HepG2 (cell line): ENCODE data around the gene ARHGAP33. TPM values are rescaled to one million over a fixed set of nuclear protein-coding genes. Genes with fewer than 3 reads are reported as not detected.

Source experiments
- ATAC-seq: fragments of 200-7000 bp; cut with Tn5 transposase; 3 replicates; pipeline ENCODE4 v1.9.1; 2020; ENCODE audit warnings: mild to moderate bottlenecking, moderate library complexity
- BruUV-seq: library from RNA; stranded (reverse); fragments of 400-500 nt; replicated peaks from 2 replicates; lab custom pipeline; 2021; lab: Mats Ljungman, UMichigan
- CTCF ChIA-PET: fragments of 300-600 bp; formaldehyde crosslinking; extraction: SDS; loops from one replicate; lab custom pipeline; 2021; ENCODE audit warnings: low total read pairs, inconsistent platforms, low intra/inter-chr PET ratio; lab: Yijun Ruan, JAX
- POLR2A ChIA-PET: fragments of 350-600 bp; sonication (Branson Sonifier 250); formaldehyde crosslinking; loops from one replicate; lab custom pipeline; 2020; ENCODE audit warnings: antibody characterized with exemption, inconsistent platforms; lab: Yijun Ruan, JAX
- DNase-seq: peaks from one replicate; pipeline ENCODE4 v3.0.0-alpha.2; 2015; ENCODE audit warnings: low spot score
- FAIRE-seq: peaks from 3 replicates; lab custom pipeline; 2011; peaks lifted over from hg19 to GRCh38; lab: Jason Lieb, UNC
- H2AFZ ChIP-seq: one replicate; pipeline ENCODE4 v1.6.1; 2011; ENCODE audit warnings: low read length, inconsistent platforms
- H3K27ac ChIP-seq: fragments of 300-600 bp; 3 replicates; pipeline ENCODE4 v1.8.0; 2011; ENCODE audit warnings: mixed run types, mild to moderate bottlenecking, mixed read lengths, low read length, inconsistent platforms; ENCODE audit not compliant: insufficient read depth; ENCODE audit errors: extremely low read length
- H3K27me3 ChIP-seq, 2 experiments: fragments of 200-600 bp in 1 of 2; 2 replicates in 1 of 2; 3 replicates in 1 of 2; pipeline versions ENCODE4 v1.6.0 to v1.8.0; 2011; ENCODE audit warnings: low read length in 2 of 2, mild to moderate bottlenecking in 2 of 2, moderate library complexity in 2 of 2, inconsistent platforms in 1 of 2; ENCODE audit not compliant: insufficient read depth in 2 of 2, control insufficient read depth in 1 of 2
- H3K36me3 ChIP-seq, 2 experiments: fragments of 200-600 bp in 1 of 2; replicated peaks in 1 of 2; 2 replicates in 1 of 2; 3 replicates in 1 of 2; pipeline versions ENCODE4 v1.5.1 to v1.8.0; 2011; ENCODE audit warnings: low read length in 2 of 2, inconsistent platforms in 1 of 2; ENCODE audit not compliant: insufficient read depth in 2 of 2, control insufficient read depth in 1 of 2
- H3K4me1 ChIP-seq: 2 replicates; pipeline ENCODE4 v1.5.1; 2012; ENCODE audit warnings: low read length, inconsistent platforms; ENCODE audit not compliant: insufficient read depth
- H3K4me2 ChIP-seq: 2 replicates; pipeline ENCODE4 v1.6.0; 2011; ENCODE audit warnings: low read depth, low read length, inconsistent platforms
- H3K4me3 ChIP-seq, 3 experiments: fragments of 200-600 bp in 1 of 3; sonication (generic), shearing (Covaris generic) in 1 of 3; replicated peaks in 1 of 3; 2 replicates each; pipeline ENCODE4 v1.5.1; 2011 to 2016; ENCODE audit warnings: low read length in 3 of 3, inconsistent platforms in 2 of 3, low read depth in 2 of 3, mild to moderate bottlenecking in 2 of 3, control low read depth in 1 of 3, mixed read lengths in 1 of 3; ENCODE audit not compliant: insufficient read depth in 1 of 3
- H3K79me2 ChIP-seq: one replicate; pipeline ENCODE4 v1.6.1; 2011; ENCODE audit warnings: low read length, inconsistent platforms; ENCODE audit not compliant: insufficient read depth
- H3K9ac ChIP-seq: 2 replicates; pipeline ENCODE4 v1.6.0; 2011; ENCODE audit warnings: mild to moderate bottlenecking, low read depth, low read length, inconsistent platforms; ENCODE audit not compliant: insufficient read depth
- H3K9me3 ChIP-seq: 2 replicates; pipeline ENCODE4 v1.5.1; 2012; ENCODE audit warnings: mild to moderate bottlenecking, low read length
- H4K20me1 ChIP-seq: 2 replicates; pipeline ENCODE4 v1.6.0; 2011; ENCODE audit warnings: inconsistent platforms, mild to moderate bottlenecking, low read length, moderate library complexity; ENCODE audit not compliant: insufficient read depth
- ATAD3A ChIP-seq: sonication (generic); formaldehyde crosslinking; IDR thresholded peaks from 2 replicates; pipeline ENCODE4 v1.4.0; 2020; ENCODE audit warnings: missing genetic modification reagents
- BRD4 ChIP-seq: sonication (generic); formaldehyde crosslinking; IDR thresholded peaks from 2 replicates; pipeline ENCODE4 v1.4.0; 2020; ENCODE audit warnings: missing genetic modification reagents
- CHD2 ChIP-seq: IDR thresholded peaks from 2 replicates; pipeline ENCODE4 v1.6.1; 2011; ENCODE audit warnings: low read depth, low read length, improper control_type of control experiment
- CREB3 ChIP-seq: sonication (generic); formaldehyde crosslinking; IDR thresholded peaks from 2 replicates; pipeline ENCODE4 v1.5.0; 2020; ENCODE audit warnings: missing genetic modification reagents
- EED ChIP-seq: sonication (generic); formaldehyde crosslinking; IDR thresholded peaks from 2 replicates; pipeline ENCODE4 v1.5.0; 2020; ENCODE audit warnings: mild to moderate bottlenecking, missing genetic modification reagents
- GZF1 ChIP-seq: sonication (generic); formaldehyde crosslinking; IDR thresholded peaks from 2 replicates; pipeline ENCODE4 v1.5.1; 2020; ENCODE audit warnings: mild to moderate bottlenecking, missing genetic modification reagents
- HBP1 ChIP-seq: IDR thresholded peaks from 2 replicates; pipeline ENCODE4 v1.6.1; 2016; ENCODE audit warnings: low read depth, control low read depth
- PRDM10 ChIP-seq: sonication (generic); formaldehyde crosslinking; IDR thresholded peaks from 2 replicates; pipeline ENCODE4 v1.4.0; 2020; ENCODE audit warnings: low read depth, missing genetic modification reagents
- PRMT3 ChIP-seq: sonication (generic); formaldehyde crosslinking; IDR thresholded peaks from 2 replicates; pipeline ENCODE4 v1.8.1; 2022; ENCODE audit warnings: low read depth, mild to moderate bottlenecking, moderate library complexity, missing genetic modification reagents, borderline replicate concordance
- RNF219 ChIP-seq: sonication (generic); formaldehyde crosslinking; IDR thresholded peaks from 2 replicates; pipeline ENCODE4 v1.5.0; 2020; ENCODE audit warnings: mild to moderate bottlenecking, missing genetic modification reagents
- THYN1 ChIP-seq: sonication (generic); formaldehyde crosslinking; IDR thresholded peaks from 2 replicates; pipeline ENCODE4 v1.8.1; 2023; ENCODE audit warnings: low read depth, mild to moderate bottlenecking, moderate library complexity, missing genetic modification reagents, borderline replicate concordance
- ZNF589 ChIP-seq: sonication (generic); formaldehyde crosslinking; conservative IDR thresholded peaks from 2 replicates; pipeline ENCODE4 v1.8.0; 2022; ENCODE audit warnings: mild to moderate bottlenecking, moderate library complexity, missing genetic modification reagents
- WGBS: methylation state at CpG from one replicate; pipeline ENCODE4 v1.1.6; 2017; ENCODE audit warnings: low lambda C conversion rate; 5-methylcytosine and 5-hydroxymethylcytosine counted together
- in situ Hi-C: cut with HindIII; loops from 2 replicates; pipeline ENCODE4 v1.10.0; 2017; ENCODE audit warnings: low pct_unique_long_range_greater_than_20kb; ENCODE audit not compliant: extremely low pct_ligation_motif_present
- intact Hi-C: fragments of 100-400 bp; cut with micrococcal nuclease; formaldehyde crosslinking; loops from one replicate; pipeline ENCODE4 v1.10.0; 2022; ENCODE audit not compliant: unreplicated experiment
- polyA plus RNA-seq, 8 experiments: library from polyadenylated mRNA; depleted of rRNA in 3 of 8; stranded (reverse) in 7 of 8; unstranded in 1 of 8; fragments of >200 nt; fragmentation: Illumina TruSeq in 4 of 8; extraction: Trizol in 4 of 8; gene quantifications; 2 replicates each; pipeline versions ENCODE4 v1.2.1 to v1.2.3, GENCODE V29; 2011 to 2016; ENCODE audit warnings: low read depth in 4 of 8, missing spikeins in 1 of 8, mixed read lengths in 1 of 8; ENCODE audit not compliant: insufficient read depth in 1 of 8
- total RNA-seq, 5 experiments: library from RNA; depleted of rRNA; stranded (reverse); fragments of >200 nt; fragmentation: Illumina TruSeq; extraction: Trizol; gene quantifications; 2 replicates each; pipeline ENCODE4 v1.2.3, GENCODE V29; 2016; ENCODE audit warnings: low read depth in 1 of 5

ARHGAP33 gene
- total and polyA plus RNA-seq, 2 of the 13 experiments (the other 11 are each of a cell fraction or from before 2014, with no cell fraction given), result 1.3 to 2.7 TPM

GRCh38 chr19:35784503-35785338 is 9.4 kb downstream of the ARHGAP33 start:
- Histone ChIP-seq H3K79me2 (no peaks in the 10 kb centered on the region), H2AFZ (no peak overlapping the region), H3K4me3 (no peak overlapping the region), H3K27ac (no peak overlapping the region), H3K36me3 (peaks cover 0 to 2% of the 10 kb centered on the region in 2 experiments; a peak in 2 of 5 replicates), H3K9ac (no peak overlapping the region), H3K4me2 (no peak overlapping the region), H3K9me3 (no peaks in the 10 kb centered on the region), H4K20me1 (no peaks in the 10 kb centered on the region), H3K27me3 (no peaks in the 10 kb centered on the region), H3K4me1 (peaks cover 28% of the 10 kb centered on the region)
- in situ Hi-C loops (no loop called here), intact Hi-C loops (no loop called here)
- BruUV-seq, result no TSS peak
- ATAC-seq (no peak), DNase-seq (no peak), FAIRE-seq (no peak)
- CTCF ChIA-PET, result no interaction called here
- WGBS, result 92% methylated on average over 26 of the region's 45 CpGs
- TF ChIP-seq EED (CRISPR knock-in tag) (no peak), CREB3 (CRISPR knock-in tag) (no peak), GZF1 (no peak), PRMT3 (CRISPR knock-in tag) (no peak), THYN1 (CRISPR knock-in tag) (no peak), BRD4 (CRISPR knock-in tag) (no peak), HBP1 (CRISPR knock-in tag) (no peak), ZNF589 (CRISPR knock-in tag) (no peak), PRDM10 (CRISPR knock-in tag) (no peak), RNF219 (CRISPR knock-in tag) (no peak), CHD2 (no peak), ATAD3A (CRISPR knock-in tag) (no peak)
- POLR2A ChIA-PET, result no interaction called here
